HEK293 (cell line): ENCODE data around the gene NLRP1.

ENCODE experiments used
- CTCF ChIA-PET: fragments of 350-600 bp; formaldehyde crosslinking; extraction: SDS; loops from one replicate; lab custom pipeline; 2021; ENCODE audit warnings: antibody characterized with exemption; lab: Yijun Ruan, JAX
- POLR2A ChIA-PET: fragments of 300-600 bp; formaldehyde crosslinking; extraction: SDS; loops from one replicate; lab custom pipeline; 2020; ENCODE audit warnings: antibody characterized with exemption, inconsistent platforms; lab: Yijun Ruan, JAX
- H3K27ac ChIP-seq: fragments of 200-500 bp; sonication (Bioruptor generic); 2 replicates; pipeline ENCODE4 v1.5.1; 2014; ENCODE audit warnings: low read depth, low read length, control low read depth, inconsistent platforms; ENCODE audit errors: extremely low read depth
- H3K36me3 ChIP-seq, 2 experiments: fragments of 200-500 bp in 1 of 2; sonication (Bioruptor generic) in 1 of 2; 1 replicate in 1 of 2; 2 replicates in 1 of 2; pipeline ENCODE4 v1.5.1; 2014 to 2017; ENCODE audit warnings: inconsistent platforms in 2 of 2, low read length in 2 of 2; ENCODE audit not compliant: control insufficient read depth in 2 of 2, insufficient read depth in 1 of 2
- H3K4me1 ChIP-seq: fragments of 200-500 bp; sonication (Bioruptor generic); 2 replicates; pipeline ENCODE4 v1.5.1; 2014; ENCODE audit warnings: mild to moderate bottlenecking, low read length, inconsistent platforms; ENCODE audit not compliant: control insufficient read depth, insufficient read depth
- H3K4me3 ChIP-seq: 2 replicates; pipeline ENCODE4 v1.5.1; 2011; ENCODE audit warnings: low read depth, mild to moderate bottlenecking, control low read depth, low read length, moderate library complexity
- H3K9me3 ChIP-seq: fragments of 200-500 bp; sonication (Bioruptor generic); 2 replicates; pipeline ENCODE4 v1.5.1; 2014; ENCODE audit warnings: low read depth, low read length, inconsistent platforms; ENCODE audit not compliant: control insufficient read depth, insufficient read depth
- TSHZ1 ChIP-seq: fragments of 450-650 bp; formaldehyde crosslinking; IDR thresholded peaks from 2 replicates; pipeline ENCODE4 v1.5.1; 2016; ENCODE audit warnings: missing biosample characterization, missing genetic modification characterization, borderline replicate concordance
- ZBTB21 ChIP-seq: fragments of 450-650 bp; formaldehyde crosslinking; IDR thresholded peaks from 2 replicates; pipeline ENCODE4 v1.5.1; 2017; ENCODE audit warnings: missing biosample characterization, missing genetic modification characterization
- ZFP3 ChIP-seq: fragments of 450-650 bp; formaldehyde crosslinking; IDR thresholded peaks from 2 replicates; pipeline ENCODE4 v1.5.1; 2016; ENCODE audit warnings: low read depth, missing biosample characterization, missing genetic modification characterization
- ZFP69B ChIP-seq: fragments of 450-650 bp; formaldehyde crosslinking; IDR thresholded peaks from 2 replicates; pipeline ENCODE4 v1.5.1; 2016; ENCODE audit warnings: missing biosample characterization, missing genetic modification characterization
- ZNF148 ChIP-seq: fragments of 450-650 bp; formaldehyde crosslinking; IDR thresholded peaks from 2 replicates; pipeline ENCODE4 v1.5.0; 2017; ENCODE audit warnings: missing biosample characterization, missing genetic modification characterization, borderline replicate concordance
- ZNF174 ChIP-seq: fragments of 450-650 bp; formaldehyde crosslinking; IDR thresholded peaks from 2 replicates; pipeline ENCODE4 v1.5.0; 2017; ENCODE audit warnings: missing biosample characterization, mild to moderate bottlenecking, missing genetic modification characterization
- ZNF266 ChIP-seq: fragments of 450-650 bp; formaldehyde crosslinking; IDR thresholded peaks from 2 replicates; pipeline ENCODE4 v1.5.1; 2016; ENCODE audit warnings: missing biosample characterization, missing genetic modification characterization, low read depth
- ZNF350 ChIP-seq: fragments of 450-650 bp; formaldehyde crosslinking; IDR thresholded peaks from 2 replicates; pipeline ENCODE4 v1.5.0; 2017; ENCODE audit warnings: missing biosample characterization, mild to moderate bottlenecking, missing genetic modification characterization
- ZNF488 ChIP-seq: fragments of 450-650 bp; formaldehyde crosslinking; IDR thresholded peaks from 2 replicates; pipeline ENCODE4 v1.5.1; 2016; ENCODE audit warnings: missing biosample characterization, missing genetic modification characterization
- ZNF629 ChIP-seq: fragments of 450-650 bp; formaldehyde crosslinking; IDR thresholded peaks from 2 replicates; pipeline ENCODE4 v1.5.1; 2017; ENCODE audit warnings: missing biosample characterization, missing genetic modification characterization
- ZNF692 ChIP-seq: fragments of 450-650 bp; formaldehyde crosslinking; IDR thresholded peaks from 2 replicates; pipeline ENCODE4 v1.5.1; 2016; ENCODE audit warnings: missing biosample characterization, missing genetic modification characterization

Gene NLRP1

GRCh38 chr17:5582209-5583185, 1.8 kb downstream of the NLRP1 start:
- H3K4me3 ChIP-seq, result no peak overlapping the region
- POLR2A ChIA-PET, result interaction anchor here (1.3 kb wide), 1 partner anchor 96 kb away, joined by 3 read pairs; the partner anchor contains the start of genes DERL2 and MIS12
- no peak for TF ChIP-seq ZNF148 (tag by site-specific recombination)
- TF ChIP-seq ZFP69B (tag by site-specific recombination), result peak; percentile 73
- no peak for TF ChIP-seq ZNF266 (tag by site-specific recombination)
- TF ChIP-seq ZNF692 (tag by site-specific recombination), result peak; percentile 72; the same call in 1 of the 2 replicates
- no peaks in the 10 kb centered on the region for H3K36me3 ChIP-seq
- H3K4me1 ChIP-seq, result peaks cover 5% of the 10 kb centered on the region; the same call in 1 of the 2 replicates
- H3K27ac ChIP-seq, result no peak overlapping the region
- CTCF ChIA-PET, result interaction anchor here (0.6 to 2.0 kb wide), 6 partner anchors 10 to 852 kb away, joined by 3 to 9 read pairs (median 4); partner anchors contain the start of gene AIPL1
- H3K9me3 ChIP-seq, result no peaks in the 10 kb centered on the region

GRCh38 chr17:5581655-5582054, 2.7 kb downstream of the NLRP1 start:
- H3K36me3 ChIP-seq, result no peaks in the 10 kb centered on the region

More at GRCh38 chr17:5581655-5582054, 2.7 kb downstream of the NLRP1 start:
- peaks cover 5% of the 10 kb centered on the region; the same call in 1 of the 2 replicates for H3K4me1 ChIP-seq
- no peak for TF ChIP-seq TSHZ1 (tag by site-specific recombination)
- no peak for TF ChIP-seq ZNF350 (tag by site-specific recombination)
- TF ChIP-seq ZFP3 (tag by site-specific recombination), result no peak
- TF ChIP-seq ZNF174 (tag by site-specific recombination), result no peak
- no peak for TF ChIP-seq ZNF692 (tag by site-specific recombination)
- no peak for TF ChIP-seq ZNF629 (tag by site-specific recombination)
- TF ChIP-seq ZNF488 (tag by site-specific recombination), result no peak
- no peak for TF ChIP-seq ZBTB21
- ChIA-PET POLR2A (no interaction called here), CTCF (interaction anchor here (0.6 to 1.1 kb wide), 4 partner anchors 25 to 853 kb away, joined by 3 to 5 read pairs (median 4); partner anchors contain the start of gene AIPL1)
- H3K9me3 ChIP-seq, result no peaks in the 10 kb centered on the region
- no peak overlapping the region for H3K4me3 ChIP-seq
- H3K27ac ChIP-seq, result no peak overlapping the region
